HG03159 (cell line): ENCODE data around the gene CCDC106.

Experiments
- ATAC-seq: cut with Tn5 transposase; IDR thresholded peaks from one replicate; pipeline ENCODE4 v1.9.1; 2021; ENCODE audit warnings: mild to moderate bottlenecking, moderate library complexity; ENCODE audit not compliant: unreplicated experiment

Gene CCDC106

DNA sequence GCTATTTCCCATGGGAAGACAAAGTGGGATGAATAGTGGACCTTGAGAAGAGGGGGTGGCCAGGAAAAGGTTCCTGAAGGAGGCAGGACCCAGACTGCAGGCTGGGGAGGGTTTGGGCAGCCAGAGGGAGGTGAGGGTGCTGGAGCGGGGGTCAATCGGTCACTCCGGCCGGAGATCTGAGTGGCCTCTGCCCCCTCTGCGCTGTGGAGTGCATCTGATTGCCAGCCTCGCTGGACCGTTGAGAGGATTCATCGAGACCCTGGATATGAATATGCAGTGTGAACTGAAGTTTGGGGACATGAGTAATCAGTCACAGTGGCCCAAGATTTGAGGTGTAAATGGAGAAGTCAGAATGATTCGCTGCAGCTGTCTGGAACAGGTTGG lies 12.7 kb upstream of the CCDC106 start:
- ATAC-seq = no peak

GRCh38 chr19:55635856-55636440 lies 12.1 kb upstream of the CCDC106 start:
- no peak for ATAC-seq

- ATAC-seq = no peak
These were observed 11.3 kb upstream of the CCDC106 start for GRCh38 chr19:55636723-55637122.

- ATAC-seq = no peak
These were observed 10.5 kb upstream of the CCDC106 start for GRCh38 chr19:55637534-55637933.

DNA sequence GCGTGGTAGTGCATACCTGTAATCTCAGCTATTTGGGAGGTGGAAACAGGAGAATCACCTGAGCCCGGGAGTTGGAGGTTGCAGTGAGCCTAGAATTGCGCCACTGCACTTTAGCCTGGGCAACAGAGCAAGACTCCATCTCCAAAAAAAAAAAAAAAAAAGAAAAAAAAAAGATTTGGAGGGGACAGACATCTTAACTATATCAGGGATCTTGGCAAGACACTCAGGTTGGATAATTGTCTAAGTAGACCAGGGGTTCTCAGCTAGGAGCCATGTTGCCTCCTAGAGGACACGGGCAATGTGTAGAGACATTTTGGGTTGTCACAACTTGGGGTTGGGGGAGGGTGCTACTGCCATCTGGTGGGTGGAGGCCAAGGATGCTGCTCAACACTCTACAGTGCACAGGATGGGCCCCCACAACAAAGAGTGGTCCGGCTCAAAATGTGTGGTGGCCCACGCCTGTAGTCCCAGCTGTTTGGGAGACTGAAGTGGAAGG lies 9.1 kb upstream of the CCDC106 start:
- ATAC-seq = no peak

DNA sequence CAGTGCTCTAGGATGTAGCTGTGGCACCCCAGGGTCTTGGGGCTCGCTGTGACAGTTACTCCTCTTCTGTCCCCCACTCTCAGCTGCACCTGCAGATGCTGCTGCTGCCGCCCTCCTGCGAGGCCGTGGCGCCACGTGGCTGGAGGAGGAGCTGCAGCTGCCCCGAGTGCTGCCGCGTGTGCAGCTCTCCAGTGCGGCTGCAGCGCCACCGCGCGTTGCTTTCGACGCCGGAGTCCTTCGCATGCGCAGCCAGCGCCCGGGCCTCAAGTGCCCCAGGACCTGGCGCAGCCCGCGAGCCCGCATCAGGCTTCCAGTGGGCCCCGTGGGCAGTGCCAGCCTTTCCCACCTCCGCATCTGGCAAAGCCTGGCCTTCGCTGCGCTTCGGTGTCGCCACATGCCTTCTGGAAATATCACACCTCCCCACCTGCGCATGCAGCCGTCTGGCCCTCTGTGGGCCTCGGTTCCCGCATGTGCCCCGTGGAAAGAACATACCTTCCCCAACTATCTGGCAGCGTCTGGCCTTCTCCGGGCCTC lies 7.9 kb upstream of the CCDC106 start:
- ATAC-seq = no peak

DNA sequence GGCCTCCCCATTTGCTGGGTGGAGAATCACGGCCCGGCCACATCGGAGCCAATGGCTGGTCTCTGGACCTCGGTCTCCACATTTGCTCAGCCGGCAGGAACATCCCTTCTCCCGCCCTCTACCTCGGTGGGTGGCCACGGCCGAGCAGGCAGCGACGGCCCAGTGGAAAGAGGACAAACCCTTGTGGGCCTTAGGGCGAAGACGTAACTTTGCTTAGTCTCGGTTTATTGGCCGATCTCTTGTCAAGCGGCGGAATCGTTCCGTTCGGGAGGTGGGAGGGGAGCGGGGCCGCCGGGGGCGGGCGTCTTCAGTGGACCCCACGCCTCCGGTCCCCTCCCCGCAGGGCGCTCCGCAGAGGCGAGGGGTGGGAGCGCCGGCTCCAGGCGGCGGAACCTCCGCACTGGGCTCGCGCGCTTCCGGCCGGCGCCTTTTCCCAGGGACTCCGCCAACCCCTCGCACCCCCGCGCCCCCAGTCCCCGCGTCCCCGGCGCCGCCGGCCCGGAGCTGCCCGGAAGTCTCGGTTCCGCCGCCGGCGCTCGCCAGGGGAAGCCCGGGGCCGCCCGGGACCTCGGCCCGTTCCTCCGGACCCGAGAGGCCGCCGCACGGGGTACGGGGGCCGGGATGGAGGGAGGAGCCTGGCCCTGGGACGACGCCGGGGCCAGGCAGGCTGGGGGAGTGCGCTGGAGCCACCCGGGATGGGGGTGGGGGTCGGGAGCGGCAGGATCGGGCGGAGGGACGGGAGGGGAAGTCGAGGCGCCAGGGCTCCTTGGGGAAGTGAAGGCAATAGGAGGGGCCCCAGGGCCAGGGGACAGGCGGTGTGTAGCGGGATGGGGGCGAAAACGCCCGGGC lies 7.2 kb upstream of the CCDC106 start, which contains the start of gene ZNF580:
Gene ZNF580 (plus strand): TSS at position 426 of the 849 bp plus-strand sequence. CDS start 1,507 bp downstream, outside the sequence.
- no peak for ATAC-seq

DNA sequence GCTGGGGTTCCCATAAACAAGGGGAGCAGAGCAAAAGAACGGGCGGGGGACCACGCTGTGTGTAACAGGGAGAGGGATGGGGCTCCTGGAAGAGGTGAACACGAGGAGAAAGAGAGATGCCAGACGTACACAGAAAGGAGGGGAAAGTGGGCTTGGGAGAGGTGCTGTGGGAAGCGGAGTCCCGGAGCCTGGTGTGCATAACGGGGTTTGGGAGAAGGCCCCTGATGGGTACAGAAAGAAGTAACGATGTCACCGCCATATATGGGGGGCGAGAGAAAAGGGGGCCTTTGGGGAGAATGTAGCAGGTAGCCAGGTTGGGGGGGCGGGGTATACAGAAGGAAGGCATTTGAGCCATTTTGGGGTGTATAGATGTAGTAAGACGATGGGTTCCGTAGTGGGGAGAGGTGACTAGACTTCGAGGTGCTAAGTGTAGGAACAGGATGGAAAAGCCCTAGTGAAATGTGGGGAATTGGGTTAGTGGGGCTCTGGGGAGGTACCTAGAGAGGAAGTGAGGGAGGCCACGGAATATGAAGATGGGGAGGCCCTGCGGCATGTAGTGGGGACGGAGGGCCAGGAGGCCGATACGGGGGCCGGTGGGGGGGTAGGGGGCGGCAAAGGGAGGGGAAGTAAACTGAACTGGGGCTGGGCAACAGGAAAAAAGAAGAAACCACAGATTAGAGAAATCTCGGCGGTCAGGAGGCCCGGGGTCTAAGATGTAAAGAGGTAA lies 6.4 kb upstream of the CCDC106 start:
- ATAC-seq = no peak

- ATAC-seq = no peak
These were observed 5.6 kb upstream of the CCDC106 start for GRCh38 chr19:55642153-55643002.

- ATAC-seq = no peak
These were observed 4.8 kb upstream of the CCDC106 start, which contains the start of gene ZNF581 for GRCh38 chr19:55643003-55643886. ZNF581 (plus strand) TSS chr19:55643649; CDS start chr19:55644572, 923 bp downstream.

GRCh38 chr19:55643887-55644176 lies 4.2 kb upstream of the CCDC106 start:
- ATAC-seq = no peak

- no peak for ATAC-seq
These were observed 3.7 kb upstream of the CCDC106 start for GRCh38 chr19:55644191-55644833.

GRCh38 chr19:55644842-55645511 lies 3.0 kb upstream of the CCDC106 start:
- ATAC-seq = no peak

- ATAC-seq = no peak
These were observed 2.5 kb upstream of the CCDC106 start for GRCh38 chr19:55645512-55645881.

DNA sequence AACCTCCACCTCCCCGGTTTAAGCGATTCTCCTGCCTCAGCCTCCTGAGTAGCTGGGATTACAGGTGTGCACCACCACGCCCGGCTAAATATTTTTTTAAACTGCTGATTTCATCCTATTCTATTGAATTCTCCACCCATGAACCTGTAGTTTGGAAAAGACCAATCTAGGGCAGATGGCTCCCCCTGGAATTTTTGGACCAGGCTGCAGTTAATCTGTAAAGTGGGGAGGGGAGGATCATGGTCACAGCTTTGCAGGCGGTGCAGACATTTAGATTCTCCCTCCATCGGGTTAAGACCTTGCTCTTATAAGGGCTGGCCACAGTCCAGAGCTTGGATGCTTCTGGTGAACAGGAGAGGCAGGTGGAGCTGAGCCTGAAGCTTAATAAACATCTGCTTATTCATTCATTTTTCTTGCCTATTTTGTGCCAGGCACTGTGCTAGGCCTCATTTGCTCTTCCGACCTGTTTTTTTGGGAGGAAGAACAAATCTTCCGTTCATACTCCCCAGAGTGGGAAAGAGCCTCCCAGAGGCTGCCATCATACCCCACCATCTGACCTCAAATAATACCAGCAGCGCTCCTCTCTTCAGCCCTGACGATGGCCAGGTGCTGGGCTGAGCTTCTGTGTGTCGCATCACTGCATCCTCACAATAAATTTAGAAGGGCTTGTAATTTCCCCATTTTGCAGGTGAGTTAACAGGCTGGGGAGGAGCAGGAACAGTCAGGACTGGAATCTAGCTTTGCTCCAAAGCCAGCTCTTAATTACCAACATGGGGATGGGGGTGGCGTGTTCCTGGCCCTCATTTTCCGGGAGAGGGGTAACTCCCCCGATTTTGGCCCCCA lies 902 bp upstream of the CCDC106 start:
- no peak for ATAC-seq

GRCh38 chr19:55648585-55649267 lies 714 bp downstream of the CCDC106 start:
- no peak for ATAC-seq
